HepG2 (cell line): ENCODE data around the gene AGAP3. TPM values are rescaled to one million over a fixed set of nuclear protein-coding genes. Genes with fewer than 3 reads are reported as not detected.

Source experiments
- ATAC-seq: fragments of 200-7000 bp; cut with Tn5 transposase; 3 replicates; pipeline ENCODE4 v1.9.1; 2020; ENCODE audit warnings: mild to moderate bottlenecking, moderate library complexity
- BruUV-seq: library from RNA; stranded (reverse); fragments of 400-500 nt; replicated peaks from 2 replicates; lab custom pipeline; 2021; lab: Mats Ljungman, UMichigan
- CTCF ChIA-PET: fragments of 300-600 bp; formaldehyde crosslinking; extraction: SDS; loops from one replicate; lab custom pipeline; 2021; ENCODE audit warnings: low total read pairs, inconsistent platforms, low intra/inter-chr PET ratio; lab: Yijun Ruan, JAX
- POLR2A ChIA-PET: fragments of 350-600 bp; sonication (Branson Sonifier 250); formaldehyde crosslinking; loops from one replicate; lab custom pipeline; 2020; ENCODE audit warnings: antibody characterized with exemption, inconsistent platforms; lab: Yijun Ruan, JAX
- DNase-seq: peaks from one replicate; pipeline ENCODE4 v3.0.0-alpha.2; 2015; ENCODE audit warnings: low spot score
- FAIRE-seq: peaks from 3 replicates; lab custom pipeline; 2011; peaks lifted over from hg19 to GRCh38; lab: Jason Lieb, UNC
- H2AFZ ChIP-seq: one replicate; pipeline ENCODE4 v1.6.1; 2011; ENCODE audit warnings: low read length, inconsistent platforms
- H3K27ac ChIP-seq: fragments of 300-600 bp; 3 replicates; pipeline ENCODE4 v1.8.0; 2011; ENCODE audit warnings: mixed run types, mild to moderate bottlenecking, mixed read lengths, low read length, inconsistent platforms; ENCODE audit not compliant: insufficient read depth; ENCODE audit errors: extremely low read length
- H3K27me3 ChIP-seq, 2 experiments: fragments of 200-600 bp in 1 of 2; 2 replicates in 1 of 2; 3 replicates in 1 of 2; pipeline versions ENCODE4 v1.6.0 to v1.8.0; 2011; ENCODE audit warnings: low read length in 2 of 2, mild to moderate bottlenecking in 2 of 2, moderate library complexity in 2 of 2, inconsistent platforms in 1 of 2; ENCODE audit not compliant: insufficient read depth in 2 of 2, control insufficient read depth in 1 of 2
- H3K36me3 ChIP-seq, 2 experiments: fragments of 200-600 bp in 1 of 2; replicated peaks in 1 of 2; 2 replicates in 1 of 2; 3 replicates in 1 of 2; pipeline versions ENCODE4 v1.5.1 to v1.8.0; 2011; ENCODE audit warnings: low read length in 2 of 2, inconsistent platforms in 1 of 2; ENCODE audit not compliant: insufficient read depth in 2 of 2, control insufficient read depth in 1 of 2
- H3K4me1 ChIP-seq: 2 replicates; pipeline ENCODE4 v1.5.1; 2012; ENCODE audit warnings: low read length, inconsistent platforms; ENCODE audit not compliant: insufficient read depth
- H3K4me2 ChIP-seq: 2 replicates; pipeline ENCODE4 v1.6.0; 2011; ENCODE audit warnings: low read depth, low read length, inconsistent platforms
- H3K4me3 ChIP-seq, 3 experiments: fragments of 200-600 bp in 1 of 3; sonication (generic), shearing (Covaris generic) in 1 of 3; replicated peaks in 1 of 3; 2 replicates each; pipeline ENCODE4 v1.5.1; 2011 to 2016; ENCODE audit warnings: low read length in 3 of 3, inconsistent platforms in 2 of 3, low read depth in 2 of 3, mild to moderate bottlenecking in 2 of 3, control low read depth in 1 of 3, mixed read lengths in 1 of 3; ENCODE audit not compliant: insufficient read depth in 1 of 3
- H3K79me2 ChIP-seq: one replicate; pipeline ENCODE4 v1.6.1; 2011; ENCODE audit warnings: low read length, inconsistent platforms; ENCODE audit not compliant: insufficient read depth
- H3K9ac ChIP-seq: 2 replicates; pipeline ENCODE4 v1.6.0; 2011; ENCODE audit warnings: mild to moderate bottlenecking, low read depth, low read length, inconsistent platforms; ENCODE audit not compliant: insufficient read depth
- H3K9me3 ChIP-seq: 2 replicates; pipeline ENCODE4 v1.5.1; 2012; ENCODE audit warnings: mild to moderate bottlenecking, low read length
- H4K20me1 ChIP-seq: 2 replicates; pipeline ENCODE4 v1.6.0; 2011; ENCODE audit warnings: inconsistent platforms, mild to moderate bottlenecking, low read length, moderate library complexity; ENCODE audit not compliant: insufficient read depth
- MTF1 ChIP-seq: sonication (generic); formaldehyde crosslinking; IDR thresholded peaks from 2 replicates; pipeline ENCODE4 v1.5.0; 2020; ENCODE audit warnings: missing genetic modification reagents
- TFDP1 ChIP-seq: IDR thresholded peaks from 2 replicates; pipeline ENCODE4 v1.6.1; 2016; ENCODE audit warnings: missing compliant biosample characterization, missing genetic modification reagents, borderline replicate concordance
- TOPORS ChIP-seq: sonication (generic); formaldehyde crosslinking; IDR thresholded peaks from 2 replicates; pipeline ENCODE4 v1.8.0; 2023; ENCODE audit warnings: mild to moderate bottlenecking, missing genetic modification reagents
- ZNF318 ChIP-seq: sonication (generic); formaldehyde crosslinking; IDR thresholded peaks from 2 replicates; pipeline ENCODE4 v1.4.0; 2020; ENCODE audit warnings: mild to moderate bottlenecking, missing genetic modification reagents
- ZNF615 ChIP-seq: sonication (generic); formaldehyde crosslinking; IDR thresholded peaks from 2 replicates; pipeline ENCODE4 v1.5.0; 2020; ENCODE audit warnings: mild to moderate bottlenecking, missing genetic modification reagents, borderline replicate concordance
- WGBS: methylation state at CpG from one replicate; pipeline ENCODE4 v1.1.6; 2017; ENCODE audit warnings: low lambda C conversion rate; 5-methylcytosine and 5-hydroxymethylcytosine counted together
- in situ Hi-C: cut with HindIII; loops from 2 replicates; pipeline ENCODE4 v1.10.0; 2017; ENCODE audit warnings: low pct_unique_long_range_greater_than_20kb; ENCODE audit not compliant: extremely low pct_ligation_motif_present
- intact Hi-C: fragments of 100-400 bp; cut with micrococcal nuclease; formaldehyde crosslinking; loops from one replicate; pipeline ENCODE4 v1.10.0; 2022; ENCODE audit not compliant: unreplicated experiment
- polyA plus RNA-seq, 8 experiments: library from polyadenylated mRNA; depleted of rRNA in 3 of 8; stranded (reverse) in 7 of 8; unstranded in 1 of 8; fragments of >200 nt; fragmentation: Illumina TruSeq in 4 of 8; extraction: Trizol in 4 of 8; gene quantifications; 2 replicates each; pipeline versions ENCODE4 v1.2.1 to v1.2.3, GENCODE V29; 2011 to 2016; ENCODE audit warnings: low read depth in 4 of 8, missing spikeins in 1 of 8, mixed read lengths in 1 of 8; ENCODE audit not compliant: insufficient read depth in 1 of 8
- total RNA-seq, 5 experiments: library from RNA; depleted of rRNA; stranded (reverse); fragments of >200 nt; fragmentation: Illumina TruSeq; extraction: Trizol; gene quantifications; 2 replicates each; pipeline ENCODE4 v1.2.3, GENCODE V29; 2016; ENCODE audit warnings: low read depth in 1 of 5

AGAP3 gene
- total and polyA plus RNA-seq, 2 of the 13 experiments (the other 11 are each of a cell fraction or from before 2014, with no cell fraction given): 31.3 to 61.4 TPM

- FAIRE-seq (no peak), DNase-seq (no peak), ATAC-seq (no peak)
- Histone ChIP-seq H3K9ac (no peak overlapping the region), H3K4me3 (no peak overlapping the region), H2AFZ (no peak overlapping the region), H3K4me1 (peaks cover 23% of the 10 kb centered on the region), H3K4me2 (no peak overlapping the region), H3K9me3 (no peaks in the 10 kb centered on the region), H4K20me1 (no peaks in the 10 kb centered on the region), H3K79me2 (peaks cover 33% of the 10 kb centered on the region), H3K36me3 (peaks cover 11 to 28% of the 10 kb centered on the region in 2 experiments), H3K27me3 (no peaks in the 10 kb centered on the region; a peak in 1 of 5 replicates)
- CTCF ChIA-PET: no interaction called here
- intact Hi-C loops: no loop called here
- in situ Hi-C loops: no loop called here
- BruUV-seq: no TSS peak
- WGBS: 90% methylated on average over 9 of the region's 10 CpGs
- POLR2A ChIA-PET: interaction anchor here (1.0 to 5.4 kb wide), 5 partner anchors 10 to 49 kb away, joined by 3 to 60 read pairs (median 4); partner anchors contain the start of genes ABCB8 and SLC4A2
- TF ChIP-seq ZNF318 (CRISPR knock-in tag): 0 out of 2 replicates have a peak, but pooled peaks have one; percentile 66
- TF ChIP-seq TFDP1: no peak
- TF ChIP-seq MTF1 (CRISPR knock-in tag): no peak
- no peak for TF ChIP-seq ZNF615 (CRISPR knock-in tag)
- no peak for TF ChIP-seq TOPORS (CRISPR knock-in tag)
- TF ChIP-seq, all 625 proteins: peak for 1
- H3K27ac ChIP-seq: no peak overlapping the region
Observed at GRCh38 chr7:151077705-151078232, 8.5 kb upstream of the AGAP3 start.
